Measurements from ENCODE around the gene GBF1. TPM values are rescaled to one million over a fixed set of nuclear protein-coding genes. Genes with fewer than 3 reads are reported as not detected.

The GBF1 gene
- total RNA-seq, 1 experiment from 2014 or later, result 23.7 TPM

DNA sequence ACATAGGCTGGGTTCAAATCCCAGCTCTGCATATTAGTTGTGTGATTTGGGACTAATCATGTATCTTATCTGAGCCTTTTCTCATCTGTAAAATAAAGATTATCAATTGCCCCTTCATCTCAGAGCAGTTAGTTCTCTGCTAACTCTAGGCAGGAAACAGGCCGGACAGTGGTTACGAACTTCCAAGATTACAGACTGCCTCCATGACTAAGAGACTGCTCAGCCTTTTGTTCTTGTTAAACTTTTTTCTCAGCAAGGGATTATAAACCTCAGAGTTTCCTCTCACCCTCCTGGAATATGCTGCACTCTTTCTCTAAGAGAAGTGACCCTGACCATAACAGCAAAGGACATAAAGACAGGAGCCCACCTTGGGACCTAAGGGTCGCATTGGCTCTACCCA, 97.6 kb downstream of the GBF1 start:
- Histone ChIP-seq H3K27ac (ENCODE audit: insufficient read length, low read depth, low read length) (no peak overlapping the region), H4K5ac (ENCODE audit: insufficient read length, low read depth, low read length) (no peak overlapping the region), H2BK120ac (ENCODE audit: low read depth, low read length, poor library complexity, severe bottlenecking) (no peak overlapping the region), H2BK12ac (ENCODE audit: insufficient read length, low read depth, low read length) (no peak overlapping the region), H3K4ac (ENCODE audit: low read depth, low read length) (no peak overlapping the region), H3K14ac (ENCODE audit: insufficient read depth, low read length) (no peak overlapping the region), H3T11ph (ENCODE audit: low read length) (no peak overlapping the region), H2AFZ (ENCODE audit: low read length) (no peak overlapping the region), H2BK5ac (ENCODE audit: insufficient read length, low read length) (no peak overlapping the region), H3K79me2 (ENCODE audit: insufficient read depth, low read length) (no peaks in the 10 kb centered on the region), H3K23me2 (ENCODE audit: insufficient read length, low read depth, low read length, poor library complexity, severe bottlenecking) (no peaks in the 10 kb centered on the region), H4K20me1 (ENCODE audit: control insufficient read depth, insufficient read depth, insufficient read length) (no peaks in the 10 kb centered on the region), H3K79me1 (ENCODE audit: insufficient read depth, low read depth, low read length, poor library complexity, severe bottlenecking) (no peaks in the 10 kb centered on the region), H3K4me2 (ENCODE audit: insufficient read depth, insufficient read length, low read length) (no peak overlapping the region), H3K9ac (ENCODE audit: extremely low read depth, insufficient read length, low read length) (no peak overlapping the region), H3K9me3 (ENCODE audit: control insufficient read depth, low read depth, low read length) (no peaks in the 10 kb centered on the region), H3K23ac (ENCODE audit: insufficient read length, low read depth, low read length) (no peak overlapping the region), H4K91ac (ENCODE audit: insufficient read length, low read depth, low read length) (no peak overlapping the region), H2AK5ac (ENCODE audit: insufficient read length, low read length) (no peak overlapping the region), H3K4me1 (ENCODE audit: insufficient read depth, low read length) (peaks cover 3% of the 10 kb centered on the region; the same call in 1 of the 2 replicates), H2BK20ac (ENCODE audit: low read depth, low read length, poor library complexity, severe bottlenecking) (no peak overlapping the region), H3K27me3 (ENCODE audit: insufficient read depth, low read length) (peaks cover 28% of the 10 kb centered on the region; the same call in 1 of the 2 replicates), H4K8ac (replicated peaks; ENCODE audit: insufficient read length, low read depth, low read length) (no peak overlapping the region), H2BK15ac (ENCODE audit: low read depth, low read length) (no peak overlapping the region), H3K18ac (ENCODE audit: insufficient read length, low read depth, low read length) (no peak overlapping the region), H3K56ac (ENCODE audit: insufficient read length, low read depth, low read length) (no peak overlapping the region)
- no peak for TF ChIP-seq CTCF (conservative IDR thresholded peaks at IDR 0.05)
- peaks cover 8 to 16% (median 15%) of the 10 kb centered on the region in 3 experiments; a peak in 6 of 7 replicates for H3K36me3 Mint-ChIP-seq (ENCODE audit: insufficient read depth in 1 of 3, low read depth in 3 of 3)
- no peaks in the 10 kb centered on the region; a peak in 1 of 5 replicates for H3K9me3 Mint-ChIP-seq
- H3K4me1 Mint-ChIP-seq, result peaks cover 11% of the 10 kb centered on the region in 2 experiments
- peaks cover 92% of the 10 kb centered on the region for H3K27me3 Mint-ChIP-seq (ENCODE audit: low read depth)
- no peak for DNase-seq
- H3K4me3 Mint-ChIP-seq, result no peak overlapping the region
- H3K27ac Mint-ChIP-seq, result no peak overlapping the region
- no CpG with 5 or more reads among the region's 3 CpGs for WGBS (ENCODE audit: extremely low coverage, insufficient read length, low lambda C conversion rate)
